ENCODE measurements around the gene FBXL15.

Gene FBXL15

GRCh38 chr10:102398172-102399020 lies 22.2 kb upstream of the FBXL15 start:
- peak; percentile 25 for DNase-seq

GRCh38 chr10:102399217-102400021 lies 21.2 kb upstream of the FBXL15 start:
- DNase-seq: peak; percentile 92

DNA sequence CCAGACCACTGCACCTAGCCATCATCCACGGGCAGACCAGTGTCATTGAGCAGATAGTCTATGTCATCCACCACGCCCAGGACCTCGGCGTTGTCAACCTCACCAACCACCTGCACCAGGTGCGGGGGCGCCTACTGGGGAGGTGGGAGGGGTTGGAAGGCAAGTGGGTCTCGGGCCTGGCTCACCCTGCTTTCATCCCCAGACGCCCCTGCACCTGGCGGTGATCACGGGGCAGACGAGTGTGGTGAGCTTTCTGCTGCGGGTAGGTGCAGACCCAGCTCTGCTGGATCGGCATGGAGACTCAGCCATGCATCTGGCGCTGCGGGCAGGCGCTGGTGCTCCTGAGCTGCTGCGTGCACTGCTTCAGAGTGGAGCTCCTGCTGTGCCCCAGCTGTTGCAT lies 20.6 kb upstream of the FBXL15 start:
- DNase-seq: no peak

- peak; percentile 11 for DNase-seq
These were observed 19.9 kb upstream of the FBXL15 start for GRCh38 chr10:102400598-102401341.

DNA sequence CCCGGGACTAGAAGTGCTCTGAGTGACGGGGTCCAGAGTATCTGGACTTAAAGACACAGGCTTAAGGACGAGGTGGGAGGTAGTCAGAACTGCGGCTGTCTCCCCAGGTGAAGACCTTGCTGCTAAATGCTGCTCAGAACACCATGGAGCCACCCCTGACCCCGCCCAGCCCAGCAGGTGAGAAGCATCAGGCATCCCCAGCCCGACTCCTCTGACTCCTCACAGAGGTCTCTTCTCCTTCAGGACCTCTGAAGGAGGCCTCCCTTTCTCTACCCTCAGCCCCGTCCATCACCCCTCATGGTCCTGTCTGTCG lies 19.3 kb upstream of the FBXL15 start:
- DNase-seq: peak; percentile 5

GRCh38 chr10:102401735-102402511 lies 18.7 kb upstream of the FBXL15 start:
- DNase-seq: peak; percentile 9

GRCh38 chr10:102402512-102402896 lies 18.1 kb upstream of the FBXL15 start:
- DNase-seq: peak; percentile 10

DNA sequence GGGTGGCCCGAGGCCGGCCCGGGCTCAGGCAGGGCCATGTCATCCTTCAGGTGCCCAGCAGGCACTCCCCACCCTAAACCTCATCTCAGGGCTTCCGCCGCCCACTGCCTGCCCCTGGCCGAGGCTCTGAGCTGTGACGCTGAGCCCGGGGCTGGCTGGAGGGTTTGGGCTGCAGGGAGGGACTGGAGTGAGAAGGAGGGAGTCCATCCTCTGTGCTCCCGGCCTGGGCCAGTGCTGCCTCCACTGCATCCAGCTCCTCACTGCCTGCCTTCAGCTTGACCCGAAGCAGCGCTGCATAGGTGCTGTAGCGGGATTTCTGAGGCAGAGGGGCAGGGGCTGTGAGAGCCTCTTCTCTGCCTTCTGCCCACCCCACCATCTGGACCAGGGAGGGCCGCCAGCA lies 17.5 kb upstream of the FBXL15 start:
- DNase-seq: peak; percentile 18

GRCh38 chr10:102404361-102405107 lies 16.1 kb upstream of the FBXL15 start:
- DNase-seq: peak; percentile 20

GRCh38 chr10:102405108-102405571 lies 15.5 kb upstream of the FBXL15 start:
- peak; percentile 45 for DNase-seq

- DNase-seq: peak; percentile 51
These were observed 15.0 kb upstream of the FBXL15 start for GRCh38 chr10:102405632-102406031.

- no peak for DNase-seq
These were observed 13.8 kb upstream of the FBXL15 start for GRCh38 chr10:102406815-102407214.

- no peak for DNase-seq
These were observed 13.1 kb upstream of the FBXL15 start for GRCh38 chr10:102407425-102408130.

- DNase-seq: peak; percentile 35
These were observed 12.4 kb upstream of the FBXL15 start for GRCh38 chr10:102408131-102408727.

- DNase-seq: peak; percentile 79
These were observed 11.7 kb upstream of the FBXL15 start for GRCh38 chr10:102408728-102409603.

- no peak for DNase-seq
These were observed 10.8 kb upstream of the FBXL15 start for GRCh38 chr10:102409604-102410428.

GRCh38 chr10:102410429-102411073 lies 10.1 kb upstream of the FBXL15 start:
- DNase-seq: peak; percentile 52

Data from CD4-positive, alpha-beta T cell treated with Interleukin-10 for 1 hour (primary cell).